ENCODE results near the gene SLC35E3. TPM values are rescaled to one million over a fixed set of nuclear protein-coding genes. Genes with fewer than 3 reads are reported as not detected.
"Not testable (repeated sequence)": the region's sequence is repeated elsewhere in the genome, so short reads cannot be mapped to it uniquely, and the experiment has no call there.

Gene SLC35E3
- total RNA-seq, 2 experiments from 2014 or later, result 8.1 TPM

DNA sequence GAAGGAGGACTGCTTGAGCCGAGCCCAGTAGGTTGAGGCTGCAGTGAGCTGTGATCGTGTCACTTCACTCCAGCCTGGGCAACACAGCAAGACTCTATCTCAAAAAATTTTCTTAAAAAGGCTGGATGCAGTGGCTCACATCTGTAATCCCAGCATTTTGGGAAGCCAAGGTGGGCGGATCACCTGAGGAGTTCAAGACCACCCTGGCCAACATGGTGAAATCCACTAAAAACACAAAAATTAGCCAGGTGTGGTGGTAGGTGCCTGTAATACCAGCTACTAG is 44.9 kb downstream of the SLC35E3 start:
- Mint-ChIP-seq H3K27ac (no peak overlapping the region), H3K36me3 (ENCODE audit: low read depth) (no peaks in the 10 kb centered on the region), H3K9me3 (no peaks in the 10 kb centered on the region), H3K4me3 (no peak overlapping the region), H3K4me1 (peaks cover 5% of the 10 kb centered on the region), H3K27me3 (no peaks in the 10 kb centered on the region)
- ChIA-PET POLR2A (no interaction called here), CTCF (interaction anchor here (0.7 to 1.4 kb wide), 4 partner anchors 9 to 139 kb away, joined by 3 to 4 read pairs (median 4); no protein-coding TSS in a partner anchor)
- no peak for DNase-seq

GRCh38 chr12:68791897-68792481 is 46.0 kb downstream of the SLC35E3 start:
- Mint-ChIP-seq H3K4me3 (no peak overlapping the region), H3K27me3 (no peaks in the 10 kb centered on the region), H3K36me3 (ENCODE audit: low read depth) (no peaks in the 10 kb centered on the region), H3K9me3 (no peaks in the 10 kb centered on the region), H3K27ac (no peak overlapping the region), H3K4me1 (peaks cover 5% of the 10 kb centered on the region)
- POLR2A ChIA-PET, result no interaction called here
- DNase-seq, result no peak
- CTCF ChIA-PET, result interaction anchor here (0.7 to 1.2 kb wide), 2 partner anchors 13 to 39 kb away, joined by 4 to 5 read pairs; no protein-coding TSS in a partner anchor

DNA sequence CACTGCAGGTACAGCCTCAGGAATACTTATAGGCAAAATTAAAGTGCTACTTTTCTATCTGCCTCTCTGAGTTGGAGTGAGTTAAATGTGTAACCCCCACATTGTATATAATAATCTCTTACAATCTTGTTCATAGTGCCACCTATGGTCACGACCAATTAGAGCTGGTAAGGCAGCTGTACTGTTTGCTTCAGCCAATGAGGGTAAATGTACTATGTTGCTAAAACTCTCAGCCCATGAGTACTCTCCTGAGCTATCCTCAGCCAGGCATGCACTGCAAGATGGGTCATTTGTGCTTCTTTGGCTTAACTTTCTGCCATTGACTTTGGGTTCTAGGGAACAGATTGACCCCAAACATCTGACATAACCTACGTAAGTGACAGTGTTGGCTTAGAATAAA is 47.0 kb downstream of the SLC35E3 start:
- no peaks in the 10 kb centered on the region for H3K27me3 Mint-ChIP-seq
- no peak overlapping the region for H3K27ac Mint-ChIP-seq
- H3K36me3 Mint-ChIP-seq (ENCODE audit: low read depth), result no peaks in the 10 kb centered on the region
- ChIA-PET CTCF (no interaction called here), POLR2A (interaction anchor here (0.8 kb wide), 1 partner anchor 43 kb away, joined by 4 read pairs; no protein-coding TSS in a partner anchor)
- no peaks in the 10 kb centered on the region for H3K9me3 Mint-ChIP-seq
- no peaks in the 10 kb centered on the region for H3K4me1 Mint-ChIP-seq
- no peak overlapping the region for H3K4me3 Mint-ChIP-seq
- DNase-seq, result peak; percentile 42

- no peaks in the 10 kb centered on the region for H3K9me3 Mint-ChIP-seq
- H3K27me3 Mint-ChIP-seq, result no peaks in the 10 kb centered on the region
- no peaks in the 10 kb centered on the region for H3K4me1 Mint-ChIP-seq
- H3K36me3 Mint-ChIP-seq (ENCODE audit: low read depth), result no peaks in the 10 kb centered on the region
- CTCF ChIA-PET, result no interaction called here
- POLR2A ChIA-PET, result interaction anchor here (0.8 kb wide), 1 partner anchor 43 kb away, joined by 4 read pairs; no protein-coding TSS in a partner anchor
- DNase-seq, result no peak
- H3K4me3 Mint-ChIP-seq, result no peak overlapping the region
- H3K27ac Mint-ChIP-seq, result no peak overlapping the region
Observed at GRCh38 chr12:68793436-68793835, 47.5 kb downstream of the SLC35E3 start.

GRCh38 chr12:68793975-68794652 is 48.1 kb downstream of the SLC35E3 start:
- H3K36me3 Mint-ChIP-seq (ENCODE audit: low read depth), result no peaks in the 10 kb centered on the region
- ChIA-PET CTCF (interaction anchor here (1.5 kb wide), 1 partner anchor 14 kb away, joined by 7 read pairs; the partner anchor contains the start of gene MDM2), POLR2A (no interaction called here)
- no peaks in the 10 kb centered on the region for H3K4me1 Mint-ChIP-seq
- no peaks in the 10 kb centered on the region for H3K9me3 Mint-ChIP-seq
- no peaks in the 10 kb centered on the region for H3K27me3 Mint-ChIP-seq
- no peak overlapping the region for H3K27ac Mint-ChIP-seq
- H3K4me3 Mint-ChIP-seq, result no peak overlapping the region
- no peak for DNase-seq

GRCh38 chr12:68794653-68795251 is 48.8 kb downstream of the SLC35E3 start:
- Mint-ChIP-seq H3K4me1 (no peaks in the 10 kb centered on the region), H3K27ac (no peak overlapping the region), H3K9me3 (no peaks in the 10 kb centered on the region), H3K27me3 (no peaks in the 10 kb centered on the region), H3K36me3 (ENCODE audit: low read depth) (no peaks in the 10 kb centered on the region), H3K4me3 (no peak overlapping the region)
- CTCF ChIA-PET, result interaction anchor here (0.6 to 1.5 kb wide), 2 partner anchors 13 to 24 kb away, joined by 3 to 7 read pairs; partner anchors contain the start of gene MDM2
- DNase-seq, result no peak
- POLR2A ChIA-PET, result no interaction called here

DNA sequence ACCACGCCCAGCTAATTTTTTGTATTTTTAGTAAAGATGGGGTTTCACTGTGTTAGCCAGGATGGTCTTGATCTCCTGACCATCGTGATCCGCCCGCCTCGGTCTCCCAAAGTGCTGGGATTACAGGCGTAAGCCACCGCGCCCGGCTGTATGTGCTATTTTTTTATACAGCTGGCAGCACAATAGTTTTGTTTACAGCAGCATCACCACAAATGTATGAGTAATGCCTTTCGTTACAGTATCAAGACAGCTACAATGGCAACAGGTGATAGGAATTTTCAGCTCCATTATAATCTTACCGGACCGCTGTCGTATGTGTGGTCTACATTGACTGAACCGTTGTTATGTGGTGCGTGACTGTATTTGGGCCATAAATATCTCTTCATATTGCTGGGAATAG is 50.4 kb downstream of the SLC35E3 start:
- Mint-ChIP-seq H3K36me3 (ENCODE audit: low read depth) (no peaks in the 10 kb centered on the region), H3K4me1 (no peaks in the 10 kb centered on the region), H3K27ac (no peak overlapping the region), H3K27me3 (no peaks in the 10 kb centered on the region), H3K9me3 (no peaks in the 10 kb centered on the region), H3K4me3 (no peak overlapping the region)
- POLR2A ChIA-PET, result no interaction called here
- CTCF ChIA-PET, result interaction anchor here (0.8 to 1.7 kb wide), 2 partner anchors 11 to 12 kb away, joined by 3 to 6 read pairs; partner anchors contain the start of gene MDM2
- no peak for DNase-seq

DNA sequence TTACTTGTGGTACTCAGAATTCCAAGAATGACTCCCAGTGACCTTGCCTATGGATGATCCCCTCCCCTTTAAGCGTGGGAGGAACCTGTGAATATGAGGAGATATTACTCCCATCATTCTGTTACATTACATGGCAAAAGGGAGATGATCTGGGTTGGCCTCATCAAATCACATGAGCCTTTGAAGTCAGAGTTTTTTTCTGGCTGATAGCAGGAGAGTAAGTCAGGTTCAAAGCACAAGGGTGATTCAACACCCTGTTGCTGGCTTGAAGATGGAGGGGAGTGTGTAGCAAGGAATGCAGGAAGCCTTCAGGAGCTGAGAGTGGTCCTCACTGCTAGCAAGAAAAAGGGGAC is 52.9 kb downstream of the SLC35E3 start:
- Mint-ChIP-seq H3K4me3 (no peak overlapping the region), H3K36me3 (ENCODE audit: low read depth) (no peaks in the 10 kb centered on the region), H3K27ac (no peak overlapping the region), H3K27me3 (no peaks in the 10 kb centered on the region), H3K4me1 (peaks cover 4% of the 10 kb centered on the region), H3K9me3 (no peaks in the 10 kb centered on the region)
- ChIA-PET CTCF (interaction anchor here (0.7 to 1.5 kb wide), 2 partner anchors 9 to 52 kb away, joined by 3 to 5 read pairs; partner anchors contain the start of gene MDM2), POLR2A (no interaction called here)
- no peak for DNase-seq

DNA sequence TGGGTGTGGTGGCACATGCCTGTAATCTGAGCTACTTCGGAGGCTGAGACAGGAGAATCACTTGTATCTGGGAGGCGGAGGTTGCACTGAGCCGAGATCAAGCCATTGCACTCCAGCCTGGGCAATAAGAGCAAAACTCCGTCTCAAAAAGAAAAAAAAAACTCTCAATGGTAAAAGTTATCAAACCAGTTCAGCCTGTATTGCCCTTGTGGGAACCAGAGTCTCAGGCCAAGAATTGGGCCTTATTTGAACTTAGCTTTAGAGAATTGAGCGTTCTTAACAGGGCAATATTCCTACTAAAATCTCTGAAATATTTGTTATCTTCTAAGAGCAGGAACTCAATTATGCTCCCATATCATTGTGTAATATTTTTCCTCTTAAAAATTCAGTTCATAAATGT is 54.3 kb downstream of the SLC35E3 start:
- H3K27me3 Mint-ChIP-seq, result no peaks in the 10 kb centered on the region
- H3K36me3 Mint-ChIP-seq (ENCODE audit: low read depth), result no peaks in the 10 kb centered on the region
- no peak overlapping the region for H3K4me3 Mint-ChIP-seq
- ChIA-PET CTCF (interaction anchor here (1.2 to 1.5 kb wide), 2 partner anchors 8 to 24 kb away, joined by 5 to 7 read pairs; partner anchors contain the start of gene MDM2), POLR2A (no interaction called here)
- DNase-seq, result no peak
- peaks cover 10% of the 10 kb centered on the region for H3K4me1 Mint-ChIP-seq
- no peak overlapping the region for H3K27ac Mint-ChIP-seq
- no peaks in the 10 kb centered on the region for H3K9me3 Mint-ChIP-seq

GRCh38 chr12:68801124-68801523 is 55.1 kb downstream of the SLC35E3 start:
- POLR2A ChIA-PET; DNase-seq; H3K9me3 Mint-ChIP-seq; H3K36me3 Mint-ChIP-seq (ENCODE audit: low read depth); H3K27me3 Mint-ChIP-seq; H3K27ac Mint-ChIP-seq; H3K4me3 Mint-ChIP-seq: not testable (repeated sequence)
- CTCF ChIA-PET, result interaction anchor here (1.2 kb wide), 1 partner anchor 25 kb away, joined by 7 read pairs; no protein-coding TSS in a partner anchor
- peaks cover 16% of the 10 kb centered on the region for H3K4me1 Mint-ChIP-seq

GRCh38 chr12:68802372-68802745 is 56.4 kb downstream of the SLC35E3 start:
- H3K36me3 Mint-ChIP-seq (ENCODE audit: low read depth); DNase-seq; H3K9me3 Mint-ChIP-seq; POLR2A ChIA-PET; H3K4me3 Mint-ChIP-seq; H3K27me3 Mint-ChIP-seq; CTCF ChIA-PET; H3K27ac Mint-ChIP-seq: not testable (repeated sequence)
- H3K4me1 Mint-ChIP-seq, result peaks cover 28% of the 10 kb centered on the region

DNA sequence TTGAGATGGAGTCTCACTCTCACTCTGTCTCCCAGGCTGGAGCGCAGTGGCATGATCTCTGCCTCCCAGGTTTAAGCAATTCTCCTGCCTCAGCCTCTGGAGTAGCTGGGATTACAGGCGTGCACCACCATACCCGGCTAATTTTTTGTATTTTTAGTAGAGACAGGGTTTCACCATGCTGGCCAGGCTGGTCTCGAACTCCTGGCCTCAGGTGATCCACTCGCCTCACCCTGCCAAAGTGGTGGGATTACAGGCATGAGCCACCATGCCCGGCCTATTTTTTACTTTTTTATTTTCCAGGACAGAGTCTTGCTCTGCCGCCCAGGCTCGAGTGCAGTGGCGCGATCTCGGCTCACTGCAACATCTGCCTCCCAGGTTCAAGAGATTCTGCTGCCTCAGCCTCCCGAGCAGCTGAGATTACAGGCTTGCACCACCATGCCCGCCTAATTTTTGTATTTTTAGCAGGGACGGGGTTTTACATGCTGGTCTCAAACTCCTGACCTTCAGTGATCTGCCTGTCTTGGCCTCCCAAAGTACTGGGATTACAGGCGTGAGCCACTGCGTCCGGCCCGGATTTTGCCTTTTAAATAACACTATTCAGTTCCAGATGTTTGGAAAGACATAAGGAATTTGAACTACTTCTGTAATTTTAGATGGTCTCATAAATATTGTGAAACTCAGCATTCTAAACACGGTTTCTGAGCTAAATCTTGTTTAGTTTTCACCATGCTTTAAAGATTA is 57.1 kb downstream of the SLC35E3 start:
- H3K4me3 Mint-ChIP-seq; H3K36me3 Mint-ChIP-seq (ENCODE audit: low read depth); DNase-seq; POLR2A ChIA-PET; H3K9me3 Mint-ChIP-seq; H3K27me3 Mint-ChIP-seq; H3K27ac Mint-ChIP-seq: not testable (repeated sequence)
- peaks cover 30% of the 10 kb centered on the region for H3K4me1 Mint-ChIP-seq
- CTCF ChIA-PET, result interaction anchor here (0.7 kb wide), 1 partner anchor 25 kb away, joined by 4 read pairs; no protein-coding TSS in a partner anchor
